SU-DHL-6 (cell line): ENCODE measurements around the gene DNPH1.

ENCODE experiments used
- CTCF ChIP-seq: fragments of 200-600 bp; sonication (generic); IDR thresholded peaks from one replicate; pipeline ENCODE4 v1.5.1; 2017; ENCODE audit warnings: antibody characterized with exemption, mild to moderate bottlenecking, low read length, moderate library complexity; ENCODE audit not compliant: insufficient read depth, poor library complexity, severe bottlenecking
- EZH2phosphoT487 ChIP-seq: fragments of 200-600 bp; sonication (generic), shearing (Covaris generic); conservative IDR thresholded peaks from 2 replicates; pipeline ENCODE4 v1.6.1; 2018; ENCODE audit warnings: mild to moderate bottlenecking, antibody characterized with exemption, low read length, moderate library complexity, mixed read lengths

- TF ChIP-seq EZH2phosphoT487: no peak
- TF ChIP-seq CTCF: no peak
Measured at GRCh38 chr6:43243664-43244321, 14.5 kb upstream of the DNPH1 start.
